Type B pancreatic cell (in vitro differentiated cells): ENCODE results near the gene SAXO1. TPM values are rescaled to one million over a fixed set of nuclear protein-coding genes. Genes with fewer than 3 reads are reported as not detected.

ENCODE experiments used
- DNase-seq: peaks from one replicate; pipeline ENCODE4 v3.0.0; 2021; ENCODE audit warnings: mixed read lengths; ENCODE audit not compliant: unreplicated experiment; ENCODE audit errors: extremely low spot score
- H3K27ac Mint-ChIP-seq: 2 replicates; pipeline ENCODE4 v1.8.0; 2021; ENCODE audit warnings: mild to moderate bottlenecking, mixed read lengths
- H3K27me3 Mint-ChIP-seq: 2 replicates; pipeline ENCODE4 v1.8.0; 2021; ENCODE audit warnings: mixed read lengths
- H3K36me3 Mint-ChIP-seq: 2 replicates; pipeline ENCODE4 v1.8.0; 2021; ENCODE audit warnings: mixed read lengths
- H3K4me1 Mint-ChIP-seq: one replicate; pipeline ENCODE4 v1.8.0; 2021; ENCODE audit warnings: mixed read lengths; ENCODE audit not compliant: unreplicated experiment
- H3K4me3 Mint-ChIP-seq: 2 replicates; pipeline ENCODE4 v1.8.0; 2021; ENCODE audit warnings: mild to moderate bottlenecking, mixed read lengths
- H3K9me3 Mint-ChIP-seq: 2 replicates; pipeline ENCODE4 v1.8.0; 2021; ENCODE audit warnings: mixed read lengths
- CTCF ChIP-seq: fragments of 200-600 bp; sonication (generic); conservative IDR thresholded peaks from 2 replicates; pipeline ENCODE4 v1.5.0; 2021; ENCODE audit warnings: antibody characterized with exemption, mild to moderate bottlenecking
- total RNA-seq: library from RNA; stranded (reverse); gene quantifications from 2 replicates; pipeline ENCODE4 v1.2.1, GENCODE V29; 2021; ENCODE audit warnings: low replicate concordance

SAXO1 gene
- total RNA-seq, 1 donor from 2014 or later, result not detected

GRCh38 chr9:18981476-18982261, 51.3 kb downstream of the SAXO1 start:
- Mint-ChIP-seq H3K27me3 (peaks cover 3% of the 10 kb centered on the region), H3K4me1 (peaks cover 50% of the 10 kb centered on the region), H3K36me3 (peaks cover 5% of the 10 kb centered on the region), H3K4me3 (no peak overlapping the region), H3K27ac (no peak overlapping the region), H3K9me3 (peaks cover 5% of the 10 kb centered on the region)
- no peak for DNase-seq
- TF ChIP-seq CTCF, result no peak

- no peak for DNase-seq
- Mint-ChIP-seq H3K27ac (no peak overlapping the region), H3K4me1 (peaks cover 51% of the 10 kb centered on the region), H3K4me3 (peak overlapping the region; percentile 7), H3K36me3 (peaks cover 5% of the 10 kb centered on the region), H3K9me3 (peaks cover 5% of the 10 kb centered on the region), H3K27me3 (peaks cover 3% of the 10 kb centered on the region)
- TF ChIP-seq CTCF, result no peak
These were observed 52.8 kb downstream of the SAXO1 start for GRCh38 chr9:18980189-18980588.

GRCh38 chr9:18979367-18979766, 53.6 kb downstream of the SAXO1 start:
- H3K36me3 Mint-ChIP-seq, result peaks cover 5% of the 10 kb centered on the region
- peaks cover 5% of the 10 kb centered on the region for H3K9me3 Mint-ChIP-seq
- no peak for DNase-seq

GRCh38 chr9:18978188-18978587, 54.8 kb downstream of the SAXO1 start:
- peaks cover 5% of the 10 kb centered on the region for H3K36me3 Mint-ChIP-seq
- no peak for DNase-seq
- H3K4me1 Mint-ChIP-seq, result peaks cover 51% of the 10 kb centered on the region
- peaks cover 3% of the 10 kb centered on the region for H3K27me3 Mint-ChIP-seq
- H3K4me3 Mint-ChIP-seq, result no peak overlapping the region
- no peak for TF ChIP-seq CTCF
- no peak overlapping the region for H3K27ac Mint-ChIP-seq
- H3K9me3 Mint-ChIP-seq, result peaks cover 5% of the 10 kb centered on the region

More at GRCh38 chr9:18979367-18979766, 53.6 kb downstream of the SAXO1 start:
- Mint-ChIP-seq H3K4me1 (peaks cover 51% of the 10 kb centered on the region), H3K27ac (no peak overlapping the region), H3K4me3 (no peak overlapping the region), H3K27me3 (peaks cover 3% of the 10 kb centered on the region)
- no peak for TF ChIP-seq CTCF

GRCh38 chr9:18976709-18977531, 56.1 kb downstream of the SAXO1 start:
- peaks cover 49% of the 10 kb centered on the region for H3K4me1 Mint-ChIP-seq
- no peak for DNase-seq
- no peaks in the 10 kb centered on the region for H3K36me3 Mint-ChIP-seq
- peak overlapping the region; percentile 21 for H3K27ac Mint-ChIP-seq
- no peak for TF ChIP-seq CTCF
- H3K4me3 Mint-ChIP-seq, result peak overlapping the region; percentile 7
- peaks cover 2% of the 10 kb centered on the region for H3K27me3 Mint-ChIP-seq
- H3K9me3 Mint-ChIP-seq, result no peaks in the 10 kb centered on the region
